ENCODE measurements around the gene PRR16. TPM values are rescaled to one million over a fixed set of nuclear protein-coding genes. Genes with fewer than 3 reads are reported as not detected.

The PRR16 gene
- total and polyA plus RNA-seq, 2 experiments from 2014 or later: 32.5 to 68.8 TPM

- Histone ChIP-seq H3K4me1 (ENCODE audit: insufficient read depth) (no peaks in the 10 kb centered on the region), H3K4me2 (ENCODE audit: unreplicated experiment) (no peak overlapping the region), H3K36me3 (ENCODE audit: low read depth) (no peaks in the 10 kb centered on the region), H3K9ac (no peak overlapping the region), H3F3A (ENCODE audit: insufficient read depth) (no peaks in the 10 kb centered on the region), H3K4me3 (no peak overlapping the region), H4K20me1 (ENCODE audit: insufficient read depth) (no peaks in the 10 kb centered on the region), H3K27ac (no peak overlapping the region), H2AFZ (no peak overlapping the region), H3K9me2 (ENCODE audit: insufficient read depth) (no peaks in the 10 kb centered on the region), H3K9me3 (ENCODE audit: low read depth) (no peaks in the 10 kb centered on the region), H3K27me3 (replicated peaks; ENCODE audit: insufficient read depth) (no peaks in the 10 kb centered on the region), H3K79me2 (ENCODE audit: insufficient read depth) (peaks cover 36% of the 10 kb centered on the region)
- in situ Hi-C loops (cut with MboI): no loop called here
- WGBS, 2 experiments (ENCODE audit: low coverage in 1 of 2, low lambda C conversion rate in 2 of 2, missing lambda C conversion rate in 2 of 2): 76 to 79% methylated on average over 5 of the region's 5 CpGs
- no peak for TF ChIP-seq EZH2phosphoT487 (IDR thresholded peaks at IDR 0.05; ENCODE audit: insufficient read depth, low read depth)
- TF ChIP-seq EZH2 (IDR thresholded peaks at IDR 0.05; ENCODE audit: insufficient read depth, poor library complexity, severe bottlenecking): no peak
- DNase-seq: peak; percentile 29
These were observed 191.8 kb downstream of the PRR16 start for GRCh38 chr5:120655828-120656435.

- Histone ChIP-seq H3K4me2 (ENCODE audit: unreplicated experiment) (no peak overlapping the region), H4K20me1 (ENCODE audit: insufficient read depth) (no peaks in the 10 kb centered on the region), H3K79me2 (ENCODE audit: insufficient read depth) (peaks cover 45% of the 10 kb centered on the region), H3K27me3 (replicated peaks; ENCODE audit: insufficient read depth) (no peaks in the 10 kb centered on the region), H3K27ac (no peak overlapping the region), H2AFZ (no peak overlapping the region), H3F3A (ENCODE audit: insufficient read depth) (no peaks in the 10 kb centered on the region), H3K4me3 (no peak overlapping the region), H3K4me1 (ENCODE audit: insufficient read depth) (no peaks in the 10 kb centered on the region), H3K9me2 (ENCODE audit: insufficient read depth) (no peaks in the 10 kb centered on the region), H3K9ac (no peak overlapping the region), H3K36me3 (ENCODE audit: low read depth) (no peaks in the 10 kb centered on the region), H3K9me3 (ENCODE audit: low read depth) (no peaks in the 10 kb centered on the region)
- TF ChIP-seq EZH2phosphoT487 (IDR thresholded peaks at IDR 0.05; ENCODE audit: insufficient read depth, low read depth) (no peak), EZH2 (IDR thresholded peaks at IDR 0.05; ENCODE audit: insufficient read depth, poor library complexity, severe bottlenecking) (no peak)
- peak; percentile 10 for DNase-seq
- 5 to 15% methylated on average over 1 of the region's 1 CpG for WGBS, 2 experiments (ENCODE audit: low coverage in 1 of 2, low lambda C conversion rate in 2 of 2, missing lambda C conversion rate in 2 of 2)
- in situ Hi-C loops (cut with MboI): no loop called here
These were observed 193.0 kb downstream of the PRR16 start for GRCh38 chr5:120657104-120657503.

- Histone ChIP-seq H3K27ac (no peak overlapping the region), H3K4me1 (ENCODE audit: insufficient read depth) (peaks cover 35% of the 10 kb centered on the region), H3K27me3 (replicated peaks; ENCODE audit: insufficient read depth) (no peaks in the 10 kb centered on the region), H2AFZ (no peak overlapping the region), H3K79me2 (ENCODE audit: insufficient read depth) (peaks cover 54% of the 10 kb centered on the region), H3F3A (ENCODE audit: insufficient read depth) (peaks cover 16% of the 10 kb centered on the region), H3K4me3 (no peak overlapping the region), H3K4me2 (ENCODE audit: unreplicated experiment) (no peak overlapping the region), H3K9ac (no peak overlapping the region), H3K36me3 (ENCODE audit: low read depth) (no peaks in the 10 kb centered on the region), H3K9me3 (ENCODE audit: low read depth) (no peaks in the 10 kb centered on the region), H4K20me1 (ENCODE audit: insufficient read depth) (no peaks in the 10 kb centered on the region), H3K9me2 (ENCODE audit: insufficient read depth) (no peaks in the 10 kb centered on the region)
- in situ Hi-C loops (cut with MboI): no loop called here
- TF ChIP-seq EZH2 (IDR thresholded peaks at IDR 0.05; ENCODE audit: insufficient read depth, poor library complexity, severe bottlenecking) (no peak), EZH2phosphoT487 (IDR thresholded peaks at IDR 0.05; ENCODE audit: insufficient read depth, low read depth) (no peak)
- no peak for DNase-seq
These were observed 213.4 kb downstream of the PRR16 start for GRCh38 chr5:120677481-120677880.

GRCh38 chr5:120678279-120678678, 214.2 kb downstream of the PRR16 start:
- Histone ChIP-seq H3K79me2 (ENCODE audit: insufficient read depth) (peaks cover 54% of the 10 kb centered on the region), H3K27ac (no peak overlapping the region), H3K4me1 (ENCODE audit: insufficient read depth) (peaks cover 43% of the 10 kb centered on the region), H3K9me2 (ENCODE audit: insufficient read depth) (no peaks in the 10 kb centered on the region), H2AFZ (no peak overlapping the region), H3K4me3 (no peak overlapping the region), H4K20me1 (ENCODE audit: insufficient read depth) (no peaks in the 10 kb centered on the region), H3K4me2 (ENCODE audit: unreplicated experiment) (peak overlapping the region; percentile 19), H3K9me3 (ENCODE audit: low read depth) (no peaks in the 10 kb centered on the region), H3K9ac (no peak overlapping the region), H3F3A (ENCODE audit: insufficient read depth) (peaks cover 24% of the 10 kb centered on the region), H3K27me3 (replicated peaks; ENCODE audit: insufficient read depth) (no peaks in the 10 kb centered on the region), H3K36me3 (ENCODE audit: low read depth) (no peaks in the 10 kb centered on the region)
- WGBS, 2 experiments (ENCODE audit: low coverage in 1 of 2, low lambda C conversion rate in 2 of 2, missing lambda C conversion rate in 2 of 2): 27 to 31% methylated on average over 1 of the region's 1 CpG
- peak; percentile 47 for DNase-seq
- in situ Hi-C loops (cut with MboI): no loop called here
- TF ChIP-seq EZH2phosphoT487 (IDR thresholded peaks at IDR 0.05; ENCODE audit: insufficient read depth, low read depth): no peak
- no peak for TF ChIP-seq EZH2 (IDR thresholded peaks at IDR 0.05; ENCODE audit: insufficient read depth, poor library complexity, severe bottlenecking)
